HepG2 (cell line): ENCODE measurements around the gene GPR33. TPM values are rescaled to one million over a fixed set of nuclear protein-coding genes. Genes with fewer than 3 reads are reported as not detected.

Experiments used
- polyA plus RNA-seq, 8 experiments: library from polyadenylated mRNA; depleted of rRNA in 3 of 8; stranded (reverse) in 7 of 8; unstranded in 1 of 8; fragments of >200 nt; fragmentation: Illumina TruSeq in 4 of 8; extraction: Trizol in 4 of 8; gene quantifications; 2 replicates each; pipeline versions ENCODE4 v1.2.1 to v1.2.3, GENCODE V29; 2011 to 2016; ENCODE audit warnings: low read depth in 4 of 8, missing spikeins in 1 of 8, mixed read lengths in 1 of 8; ENCODE audit not compliant: insufficient read depth in 1 of 8
- total RNA-seq, 5 experiments: library from RNA; depleted of rRNA; stranded (reverse); fragments of >200 nt; fragmentation: Illumina TruSeq; extraction: Trizol; gene quantifications; 2 replicates each; pipeline ENCODE4 v1.2.3, GENCODE V29; 2016; ENCODE audit warnings: low read depth in 1 of 5

GPR33 gene
- total and polyA plus RNA-seq, 2 of the 13 experiments (the other 11 are each of a cell fraction or from before 2014, with no cell fraction given): not detected

Other genes with a start within 250 kb of the GPR33 start
- gene HEATR5A, start 67.5 kb downstream of the GPR33 start, total RNA-seq (2016; rRNA removed; fragmentation: Illumina TruSeq; extraction: Trizol): 105 and 172 TPM in 2 replicates
- gene HEATR5A, start 67.5 kb downstream of the GPR33 start, polyA plus RNA-seq (2011; rRNA removed): 35.4 and 36.4 TPM in 2 replicates
- gene DTD2, start 30.5 kb downstream of the GPR33 start, total RNA-seq (2016; rRNA removed; fragmentation: Illumina TruSeq; extraction: Trizol): 49.8 and 68.8 TPM in 2 replicates
- 22.3 and 22.5 TPM in 2 replicates for gene DTD2, start 30.5 kb downstream of the GPR33 start, polyA plus RNA-seq (2011; rRNA removed)
- 44.1 and 67.1 TPM in 2 replicates for gene NUBPL, start 73.4 kb upstream of the GPR33 start, total RNA-seq (2016; rRNA removed; fragmentation: Illumina TruSeq; extraction: Trizol)
- gene NUBPL, start 73.4 kb upstream of the GPR33 start, polyA plus RNA-seq (2011; rRNA removed): 15.8 and 21.3 TPM in 2 replicates